Prostate gland (tissue), 2 donors: ENCODE data around the gene ARHGEF11. TPM values are rescaled to one million over a fixed set of nuclear protein-coding genes. Genes with fewer than 3 reads are reported as not detected.

Experiments used
- DNase-seq: peaks from one replicate; pipeline ENCODE4 v3.0.0-alpha.2; 2019; ENCODE audit warnings: low spot score
- H3K27ac ChIP-seq, 2 donors: fragments of 200-600 bp; sonication (generic); 2 replicates each; pipeline ENCODE4 v1.5.1; 2017 to 2019
- H3K27me3 ChIP-seq: fragments of 200-600 bp; sonication (generic); replicated peaks from 2 replicates; pipeline ENCODE4 v1.5.1; 2019; ENCODE audit not compliant: insufficient read depth
- H3K36me3 ChIP-seq, 2 donors: fragments of 200-600 bp; sonication (generic); 1 replicate in 1 of 2; 2 replicates in 1 of 2; pipeline versions ENCODE4 v1.5.1 to v1.8.1; 2017 to 2019
- H3K4me1 ChIP-seq: fragments of 200-600 bp; sonication (generic); replicated peaks from 2 replicates; pipeline ENCODE4 v1.5.1; 2019
- H3K4me3 ChIP-seq, 2 donors: fragments of 200-600 bp; sonication (generic); 2 replicates each; pipeline ENCODE4 v1.5.1; 2017 to 2019
- H3K9me3 ChIP-seq: fragments of 200-600 bp; sonication (generic); 2 replicates; pipeline ENCODE4 v1.5.1; 2017
- POLR2A ChIP-seq: fragments of 450-650 bp; IDR thresholded peaks from one replicate; pipeline ENCODE4 v1.6.1; 2016; ENCODE audit warnings: antibody characterized with exemption, mild to moderate bottlenecking
- POLR2AphosphoS5 ChIP-seq: sonication (generic); formaldehyde crosslinking; IDR thresholded peaks from one replicate; pipeline ENCODE4 v1.6.1; 2017; ENCODE audit warnings: antibody characterized with exemption
- WGBS: methylation state at CpG from one replicate; pipeline ENCODE4 v1.1.5; 2018; 5-methylcytosine and 5-hydroxymethylcytosine counted together
- intact Hi-C: fragments of 100-400 bp; cut with DNase I; formaldehyde crosslinking; loops from one replicate; pipeline ENCODE4 v1.14.2; 2022
- total RNA-seq, 2 donors: library from RNA; depleted of rRNA; stranded (reverse); fragments of >200 nt; gene quantifications; one replicate each; pipeline ENCODE4 v1.1.0, GENCODE V29; 2016
- TF ChIP-seq, protein P1 (sequence below), 4 experiments: fragments of 200-600 bp in 2 of 4; fragments of 450-650 bp in 2 of 4; sonication (generic) in 2 of 4; IDR thresholded peaks; 1 replicate in 3 of 4; 2 replicates in 1 of 4; pipeline ENCODE4 v1.5.1; 2016 to 2019; ENCODE audit warnings: antibody characterized with exemption in 4 of 4, mild to moderate bottlenecking in 2 of 4, moderate library complexity in 2 of 4

Gene ARHGEF11
- total RNA-seq, 2 donors from 2014 or later: 38.3 to 92.6 TPM

DNA sequence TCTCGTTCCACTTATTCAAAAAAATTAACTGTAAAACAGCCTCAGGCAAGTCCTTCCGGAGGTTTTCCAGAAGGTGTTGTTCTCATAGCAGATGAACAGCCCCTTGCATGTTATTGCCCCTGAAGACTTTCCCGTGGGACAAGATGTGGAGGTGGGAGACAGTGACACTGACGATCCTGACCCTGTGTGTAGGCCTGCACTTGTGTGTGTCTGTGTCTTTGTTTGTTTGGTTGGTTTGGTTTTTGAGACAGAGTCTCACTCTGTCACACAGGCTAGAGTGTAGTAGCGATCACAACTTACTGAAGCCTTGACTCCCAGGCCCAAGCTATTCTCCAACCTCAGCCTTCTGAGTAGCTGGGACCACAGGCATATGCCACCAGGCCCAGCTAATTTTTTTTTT lies 41.5 kb upstream of the ARHGEF11 start:
- Histone ChIP-seq H3K9me3 (no peaks in the 10 kb centered on the region), H3K4me1 (no peaks in the 10 kb centered on the region), H3K36me3 (no peaks in the 10 kb centered on the region), H3K27me3 (no peaks in the 10 kb centered on the region), H3K4me3 (no peak overlapping the region), H3K27ac (no peak overlapping the region)
- no peak for TF ChIP-seq POLR2A
- TF ChIP-seq, protein P1, sequence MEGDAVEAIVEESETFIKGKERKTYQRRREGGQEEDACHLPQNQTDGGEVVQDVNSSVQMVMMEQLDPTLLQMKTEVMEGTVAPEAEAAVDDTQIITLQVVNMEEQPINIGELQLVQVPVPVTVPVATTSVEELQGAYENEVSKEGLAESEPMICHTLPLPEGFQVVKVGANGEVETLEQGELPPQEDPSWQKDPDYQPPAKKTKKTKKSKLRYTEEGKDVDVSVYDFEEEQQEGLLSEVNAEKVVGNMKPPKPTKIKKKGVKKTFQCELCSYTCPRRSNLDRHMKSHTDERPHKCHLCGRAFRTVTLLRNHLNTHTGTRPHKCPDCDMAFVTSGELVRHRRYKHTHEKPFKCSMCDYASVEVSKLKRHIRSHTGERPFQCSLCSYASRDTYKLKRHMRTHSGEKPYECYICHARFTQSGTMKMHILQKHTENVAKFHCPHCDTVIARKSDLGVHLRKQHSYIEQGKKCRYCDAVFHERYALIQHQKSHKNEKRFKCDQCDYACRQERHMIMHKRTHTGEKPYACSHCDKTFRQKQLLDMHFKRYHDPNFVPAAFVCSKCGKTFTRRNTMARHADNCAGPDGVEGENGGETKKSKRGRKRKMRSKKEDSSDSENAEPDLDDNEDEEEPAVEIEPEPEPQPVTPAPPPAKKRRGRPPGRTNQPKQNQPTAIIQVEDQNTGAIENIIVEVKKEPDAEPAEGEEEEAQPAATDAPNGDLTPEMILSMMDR (IDR thresholded peaks at IDR 0.05): no peak
- no peak for TF ChIP-seq POLR2AphosphoS5
- WGBS: 75% methylated on average over 5 of the region's 5 CpGs
- intact Hi-C loops: no loop called here
- DNase-seq: no peak

DNA sequence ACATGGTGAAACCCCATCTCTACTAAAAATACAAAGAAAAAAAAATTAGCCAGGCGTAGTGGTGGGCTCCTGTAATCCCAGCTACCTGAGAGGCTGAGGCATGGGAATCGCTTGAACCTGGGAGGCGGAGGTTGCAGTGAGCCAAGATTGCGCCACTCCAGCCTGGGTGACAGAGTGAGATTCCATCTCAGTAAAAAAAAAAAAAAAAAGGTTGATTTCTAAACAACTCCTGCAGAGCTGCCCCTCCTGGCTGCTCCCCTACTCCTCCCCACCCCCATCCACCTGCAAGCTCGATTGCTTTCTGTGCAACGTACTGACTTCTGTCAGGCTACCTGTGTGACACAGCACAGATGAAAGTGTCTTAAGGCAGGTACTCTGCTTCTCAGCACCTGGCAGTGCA lies 40.8 kb upstream of the ARHGEF11 start:
- WGBS: 79% methylated on average over 6 of the region's 6 CpGs
- H3K4me1 ChIP-seq: no peaks in the 10 kb centered on the region
- no peak for DNase-seq
- H3K9me3 ChIP-seq: no peaks in the 10 kb centered on the region
- TF ChIP-seq POLR2A (no peak), POLR2AphosphoS5 (no peak)
- TF ChIP-seq, protein P1 (IDR thresholded peaks at IDR 0.05): no peak
- no peaks in the 10 kb centered on the region for H3K36me3 ChIP-seq
- H3K4me3 ChIP-seq: no peak overlapping the region
- H3K27me3 ChIP-seq: no peaks in the 10 kb centered on the region
- intact Hi-C loops: no loop called here
- H3K27ac ChIP-seq: no peak overlapping the region

DNA sequence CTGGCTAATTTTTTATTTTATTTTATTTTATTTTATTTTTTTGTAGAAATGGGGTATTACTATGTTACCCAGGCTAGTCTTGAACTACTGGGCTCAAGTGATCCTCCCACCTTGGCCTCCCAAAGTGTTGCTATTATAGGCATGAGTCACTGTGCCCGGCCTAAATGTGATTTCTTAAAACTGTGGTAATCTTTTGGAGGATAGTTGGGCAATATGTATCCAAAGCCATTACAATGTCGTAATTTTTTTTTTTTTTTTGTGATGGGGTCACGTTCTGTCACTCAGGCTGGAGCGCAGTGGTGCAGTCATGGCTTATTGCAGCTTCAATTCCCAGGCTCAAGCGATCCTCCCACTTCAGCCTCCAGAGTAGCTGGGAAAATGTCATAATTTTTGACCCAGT lies 39.9 kb upstream of the ARHGEF11 start:
- Histone ChIP-seq H3K27ac (no peak overlapping the region), H3K4me3 (no peak overlapping the region), H3K4me1 (no peaks in the 10 kb centered on the region), H3K36me3 (no peaks in the 10 kb centered on the region), H3K27me3 (no peaks in the 10 kb centered on the region), H3K9me3 (no peaks in the 10 kb centered on the region)
- DNase-seq: no peak
- intact Hi-C loops: no loop called here
- TF ChIP-seq POLR2AphosphoS5 (no peak), POLR2A (no peak)
- TF ChIP-seq, protein P1 (IDR thresholded peaks at IDR 0.05): no peak
- WGBS: 95% methylated on average over 5 of the region's 5 CpGs

DNA sequence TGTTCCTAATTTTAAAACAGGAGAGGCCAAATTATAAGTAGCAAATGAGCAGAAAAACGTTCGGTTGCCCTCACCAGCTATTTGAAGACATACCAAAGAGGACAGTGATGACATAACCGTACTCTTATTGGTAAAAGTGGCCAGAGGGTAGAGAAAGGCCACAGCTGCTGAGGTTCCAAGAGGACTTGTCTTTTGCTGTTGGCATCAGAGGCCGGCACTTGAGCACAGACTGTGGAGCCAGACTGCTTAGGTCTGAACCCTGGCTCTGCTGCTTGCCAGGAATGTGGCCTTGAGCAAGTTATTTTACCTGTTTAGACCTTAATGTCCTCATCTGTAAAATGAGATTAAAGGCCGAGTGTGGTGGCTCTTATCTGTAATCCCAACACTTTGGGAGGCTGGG lies 39.2 kb upstream of the ARHGEF11 start:
- Histone ChIP-seq H3K27ac (no peak overlapping the region), H3K4me3 (no peak overlapping the region), H3K27me3 (no peaks in the 10 kb centered on the region), H3K9me3 (no peaks in the 10 kb centered on the region), H3K36me3 (no peaks in the 10 kb centered on the region), H3K4me1 (no peaks in the 10 kb centered on the region)
- WGBS: 90% methylated on average over 5 of the region's 5 CpGs
- DNase-seq: no peak
- TF ChIP-seq POLR2A (no peak), POLR2AphosphoS5 (no peak)
- TF ChIP-seq, protein P1 (IDR thresholded peaks at IDR 0.05): no peak
- intact Hi-C loops: no loop called here

DNA sequence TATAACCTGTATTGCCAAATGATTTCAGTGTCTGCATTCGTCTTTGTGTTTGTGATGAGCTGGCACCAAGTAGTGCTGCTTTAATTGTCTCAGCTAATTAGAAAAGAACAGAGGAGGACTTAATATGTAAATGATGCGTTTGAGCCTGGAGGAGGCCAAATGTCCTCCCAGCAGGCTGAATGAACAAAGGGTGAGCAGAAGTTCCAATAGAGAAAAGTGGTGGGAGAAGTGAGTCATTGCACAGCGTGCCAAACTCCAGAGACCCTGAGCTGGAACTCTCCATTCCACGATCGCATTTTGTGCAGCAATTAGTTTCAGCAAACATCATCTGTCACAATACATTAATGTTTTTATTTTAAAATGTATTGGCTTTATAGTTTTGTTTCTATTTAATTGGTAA lies 36.2 kb upstream of the ARHGEF11 start:
- 71% methylated on average over 5 of the region's 5 CpGs for WGBS
- intact Hi-C loops: no loop called here
- Histone ChIP-seq H3K36me3 (no peaks in the 10 kb centered on the region), H3K4me1 (no peaks in the 10 kb centered on the region), H3K9me3 (no peaks in the 10 kb centered on the region), H3K27me3 (no peaks in the 10 kb centered on the region), H3K4me3 (no peak overlapping the region), H3K27ac (no peak overlapping the region)
- TF ChIP-seq, protein P1 (IDR thresholded peaks at IDR 0.05): no peak
- TF ChIP-seq POLR2A (no peak), POLR2AphosphoS5 (no peak)
- no peak for DNase-seq
